Progenitor cell of endocrine pancreas (in vitro differentiated cells): ENCODE results near the gene CHST14. TPM values are rescaled to one million over a fixed set of nuclear protein-coding genes. Genes with fewer than 3 reads are reported as not detected.
A peak's percentile ranks its signal among the peaks of the same experiment; 100 is the strongest.

Experiments used
- DNase-seq: peaks from one replicate; pipeline ENCODE4 v3.0.0; 2021; ENCODE audit warnings: low spot score; ENCODE audit not compliant: unreplicated experiment
- H3K27ac Mint-ChIP-seq: 2 replicates; pipeline ENCODE4 v1.8.0; 2021; ENCODE audit warnings: mild to moderate bottlenecking, moderate library complexity, mixed read lengths
- H3K27me3 Mint-ChIP-seq: 2 replicates; pipeline ENCODE4 v1.8.0; 2021; ENCODE audit warnings: mixed read lengths
- H3K36me3 Mint-ChIP-seq: 2 replicates; pipeline ENCODE4 v1.8.0; 2022; ENCODE audit warnings: mixed read lengths; ENCODE audit not compliant: insufficient read depth
- H3K4me1 Mint-ChIP-seq: 2 replicates; pipeline ENCODE4 v1.8.0; 2021; ENCODE audit warnings: low read depth, mixed read lengths
- H3K4me3 Mint-ChIP-seq: 2 replicates; pipeline ENCODE4 v1.8.0; 2021; ENCODE audit warnings: low read depth, mild to moderate bottlenecking, moderate library complexity, mixed read lengths
- H3K9me3 Mint-ChIP-seq: 2 replicates; pipeline ENCODE4 v1.8.0; 2021; ENCODE audit warnings: low read depth, mixed read lengths
- total RNA-seq: library from RNA; stranded (reverse); gene quantifications from 2 replicates; pipeline ENCODE4 v1.2.1, GENCODE V29; 2021
- TF ChIP-seq, protein P1 (sequence below): fragments of 200-600 bp; sonication (generic); IDR thresholded peaks from one replicate; pipeline ENCODE4 v1.5.0; 2021; ENCODE audit warnings: antibody characterized with exemption, mild to moderate bottlenecking; ENCODE audit not compliant: unreplicated experiment

Gene CHST14
- total RNA-seq, 1 donor from 2014 or later = 29.1 TPM

DNA sequence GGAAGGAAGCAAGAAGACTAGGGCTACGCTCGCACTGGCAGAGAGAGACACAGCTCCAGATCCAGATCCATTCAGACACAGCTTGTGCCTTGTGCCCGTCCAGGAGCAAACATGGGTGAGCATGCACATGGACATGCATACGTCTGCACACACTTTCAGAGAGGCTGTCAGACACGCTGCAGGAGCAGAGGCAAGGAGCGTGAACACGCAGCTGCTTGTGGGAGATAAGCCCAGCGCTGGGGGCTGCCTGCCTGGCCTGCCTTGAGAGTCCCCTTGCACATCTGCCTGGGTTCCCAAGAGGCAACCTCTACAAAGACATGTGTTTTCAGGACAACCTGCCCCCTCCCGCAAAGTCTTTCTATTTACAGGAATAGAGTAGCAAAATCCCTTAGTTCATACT, 43.6 kb upstream of the CHST14 start:
- H3K4me1 Mint-ChIP-seq = no peaks in the 10 kb centered on the region

DNA sequence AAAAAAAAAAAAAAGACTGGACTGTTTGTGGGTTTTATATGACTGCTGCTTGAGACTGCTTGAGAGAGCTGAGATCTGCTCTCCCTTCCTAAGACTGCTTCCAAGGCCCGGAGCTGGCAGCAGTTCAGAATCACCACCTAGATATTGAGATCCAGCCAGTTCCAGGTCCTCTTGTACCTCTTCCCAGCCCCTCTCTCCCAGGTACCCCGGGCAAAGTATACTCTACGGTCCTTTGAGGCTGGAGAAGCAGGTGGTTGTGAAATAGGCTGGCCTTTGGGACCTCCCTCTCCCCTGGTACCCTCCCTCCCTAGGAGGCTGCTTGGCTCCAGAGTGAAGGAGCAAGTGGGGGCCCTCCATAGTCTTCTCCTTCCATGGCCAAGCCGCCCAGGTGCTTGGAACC, 42.6 kb upstream of the CHST14 start:
- H3K4me1 Mint-ChIP-seq = no peaks in the 10 kb centered on the region
- H3K36me3 Mint-ChIP-seq = no peaks in the 10 kb centered on the region
- TF ChIP-seq, protein P1, sequence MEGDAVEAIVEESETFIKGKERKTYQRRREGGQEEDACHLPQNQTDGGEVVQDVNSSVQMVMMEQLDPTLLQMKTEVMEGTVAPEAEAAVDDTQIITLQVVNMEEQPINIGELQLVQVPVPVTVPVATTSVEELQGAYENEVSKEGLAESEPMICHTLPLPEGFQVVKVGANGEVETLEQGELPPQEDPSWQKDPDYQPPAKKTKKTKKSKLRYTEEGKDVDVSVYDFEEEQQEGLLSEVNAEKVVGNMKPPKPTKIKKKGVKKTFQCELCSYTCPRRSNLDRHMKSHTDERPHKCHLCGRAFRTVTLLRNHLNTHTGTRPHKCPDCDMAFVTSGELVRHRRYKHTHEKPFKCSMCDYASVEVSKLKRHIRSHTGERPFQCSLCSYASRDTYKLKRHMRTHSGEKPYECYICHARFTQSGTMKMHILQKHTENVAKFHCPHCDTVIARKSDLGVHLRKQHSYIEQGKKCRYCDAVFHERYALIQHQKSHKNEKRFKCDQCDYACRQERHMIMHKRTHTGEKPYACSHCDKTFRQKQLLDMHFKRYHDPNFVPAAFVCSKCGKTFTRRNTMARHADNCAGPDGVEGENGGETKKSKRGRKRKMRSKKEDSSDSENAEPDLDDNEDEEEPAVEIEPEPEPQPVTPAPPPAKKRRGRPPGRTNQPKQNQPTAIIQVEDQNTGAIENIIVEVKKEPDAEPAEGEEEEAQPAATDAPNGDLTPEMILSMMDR = no peak
- peaks cover 39% of the 10 kb centered on the region for H3K27me3 Mint-ChIP-seq
- H3K9me3 Mint-ChIP-seq = no peaks in the 10 kb centered on the region
- no peak overlapping the region for H3K27ac Mint-ChIP-seq
- DNase-seq = no peak
- no peak overlapping the region for H3K4me3 Mint-ChIP-seq

More for the DNA sequence above, 43.6 kb upstream of the CHST14 start:
- DNase-seq = no peak
- Mint-ChIP-seq H3K36me3 (no peaks in the 10 kb centered on the region), H3K27ac (no peak overlapping the region), H3K4me3 (no peak overlapping the region), H3K27me3 (peaks cover 30% of the 10 kb centered on the region), H3K9me3 (no peaks in the 10 kb centered on the region)
- TF ChIP-seq, protein P1 = no peak

DNA sequence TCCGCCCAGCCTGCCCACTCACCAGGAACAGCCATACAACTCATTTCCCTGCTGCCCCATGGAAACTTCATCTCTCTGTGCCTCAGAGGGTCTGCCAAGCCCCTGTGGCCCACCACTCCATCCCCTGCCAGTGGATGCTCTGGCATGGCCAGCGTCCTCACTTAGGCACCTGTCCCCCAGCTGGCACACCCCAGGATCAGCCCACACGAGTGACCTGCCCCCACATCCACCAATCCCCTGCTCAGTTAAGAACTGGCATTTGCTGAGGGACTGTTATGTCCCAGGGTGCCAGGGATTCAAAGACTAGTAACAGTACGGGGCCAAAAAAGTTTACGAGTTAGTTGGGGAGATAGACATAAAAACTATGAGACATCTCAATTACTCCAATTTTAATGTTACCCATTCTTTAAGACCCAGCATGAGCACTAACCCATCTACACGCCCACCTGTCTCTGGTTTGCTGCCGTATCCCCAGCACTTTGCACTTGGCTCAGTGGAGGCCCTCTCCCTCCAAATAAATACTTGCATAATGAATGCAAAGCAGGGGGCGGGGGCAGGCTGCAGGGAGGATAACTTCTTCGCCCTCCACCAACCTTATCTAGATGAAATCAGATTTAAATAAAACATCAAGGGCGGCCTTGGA, 41.6 kb upstream of the CHST14 start:
- H3K27ac Mint-ChIP-seq = no peak overlapping the region
- no peak overlapping the region for H3K4me3 Mint-ChIP-seq
- H3K36me3 Mint-ChIP-seq = no peaks in the 10 kb centered on the region
- no peaks in the 10 kb centered on the region for H3K4me1 Mint-ChIP-seq
- TF ChIP-seq, protein P1 = no peak
- DNase-seq = no peak
- no peaks in the 10 kb centered on the region for H3K9me3 Mint-ChIP-seq
- peaks cover 46% of the 10 kb centered on the region for H3K27me3 Mint-ChIP-seq

DNA sequence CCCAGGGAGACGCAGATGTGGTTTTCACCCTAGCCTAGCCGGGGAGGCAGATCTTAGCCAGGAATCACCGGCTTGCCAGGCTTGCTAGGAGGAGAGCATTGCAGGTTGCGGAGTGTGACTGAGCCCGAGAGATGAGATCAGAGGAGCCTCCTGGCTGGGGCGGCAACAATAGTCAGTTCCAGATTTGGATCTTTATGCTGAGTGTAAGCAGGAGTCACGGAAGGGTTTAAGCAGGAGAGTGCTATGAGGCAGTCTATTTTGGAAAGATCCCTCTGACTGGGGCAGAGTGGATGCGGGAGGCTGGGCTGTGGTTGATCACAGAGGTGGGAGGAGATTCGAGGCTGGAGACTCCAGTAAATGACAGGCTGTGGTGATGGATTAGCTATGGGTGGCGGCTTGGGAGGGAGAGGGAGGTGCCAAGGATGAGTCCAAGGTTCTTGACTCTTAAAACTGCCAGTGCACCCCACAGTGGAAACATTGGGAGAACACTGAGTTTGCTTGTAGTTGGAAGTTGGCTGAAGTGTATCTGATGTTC, 40.4 kb upstream of the CHST14 start:
- Mint-ChIP-seq H3K36me3 (no peaks in the 10 kb centered on the region), H3K9me3 (no peaks in the 10 kb centered on the region), H3K4me3 (no peak overlapping the region), H3K27me3 (peaks cover 54% of the 10 kb centered on the region), H3K4me1 (peaks cover 2% of the 10 kb centered on the region), H3K27ac (no peak overlapping the region)
- TF ChIP-seq, protein P1 = no peak
- DNase-seq = no peak

DNA sequence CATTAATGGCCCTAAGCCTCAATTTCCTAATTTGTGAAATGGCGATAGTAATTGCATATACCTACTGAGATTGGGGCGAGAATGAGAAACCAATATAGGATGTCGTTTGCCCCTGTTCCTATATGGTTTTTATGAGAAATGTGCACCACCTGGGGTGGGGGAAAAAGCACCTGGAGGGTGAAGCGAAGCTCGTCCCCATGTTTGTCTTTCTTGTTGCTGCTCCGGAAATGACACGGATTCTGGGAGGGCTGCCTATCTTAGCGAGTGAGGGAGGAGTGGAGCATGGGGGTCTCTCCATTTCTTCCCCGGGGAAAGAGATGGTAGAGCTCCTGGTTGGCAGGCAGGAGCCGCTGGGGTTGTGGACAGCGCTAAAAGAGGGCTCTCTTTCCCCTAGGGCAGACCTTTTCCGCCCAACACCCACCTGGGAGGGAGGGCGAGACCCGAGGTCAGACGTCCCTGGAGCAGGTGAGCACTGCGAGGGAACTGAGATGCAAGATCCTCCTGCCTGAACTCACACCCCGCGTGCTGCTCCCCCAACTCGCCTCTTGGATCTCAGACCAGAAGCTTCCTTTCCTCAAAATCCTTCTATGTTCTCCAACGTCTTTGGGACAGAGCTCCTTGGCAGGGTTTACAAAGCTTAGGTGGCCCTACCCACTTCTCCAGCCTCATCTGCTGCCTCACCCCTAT, 35.6 kb upstream of the CHST14 start:
- TF ChIP-seq, protein P1 = no peak
- peak overlapping the region; percentile 25 for H3K4me3 Mint-ChIP-seq
- no peaks in the 10 kb centered on the region for H3K9me3 Mint-ChIP-seq
- H3K4me1 Mint-ChIP-seq = peaks cover 16% of the 10 kb centered on the region
- H3K27me3 Mint-ChIP-seq = peaks cover 88% of the 10 kb centered on the region
- no peak overlapping the region for H3K27ac Mint-ChIP-seq
- DNase-seq = no peak
- no peaks in the 10 kb centered on the region for H3K36me3 Mint-ChIP-seq
